ENCODE measurements around the gene SGMS1.

DNA sequence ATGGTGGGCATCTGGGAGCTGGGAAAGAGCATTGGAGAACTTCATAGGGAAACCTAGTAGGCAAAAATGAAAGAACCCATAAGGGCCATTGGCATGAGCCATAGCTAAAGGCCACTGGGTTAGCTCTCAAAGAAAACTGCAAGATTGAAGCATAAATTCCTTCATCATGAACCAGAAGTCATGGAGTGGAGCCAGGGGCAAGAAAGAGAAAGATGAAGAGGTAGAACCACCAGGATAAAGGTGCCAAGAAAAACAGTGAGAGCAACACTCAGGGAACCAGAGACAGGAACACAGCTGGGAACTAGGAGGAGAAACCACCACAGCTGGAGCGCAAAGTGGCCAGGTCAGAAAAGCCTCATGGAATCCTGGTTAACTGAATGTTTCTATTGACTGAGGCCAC lies 11.5 kb upstream of the SGMS1 start:
- no peak for TF ChIP-seq POLR2A (IDR thresholded peaks at IDR 0.05)
- TF ChIP-seq, protein P1, sequence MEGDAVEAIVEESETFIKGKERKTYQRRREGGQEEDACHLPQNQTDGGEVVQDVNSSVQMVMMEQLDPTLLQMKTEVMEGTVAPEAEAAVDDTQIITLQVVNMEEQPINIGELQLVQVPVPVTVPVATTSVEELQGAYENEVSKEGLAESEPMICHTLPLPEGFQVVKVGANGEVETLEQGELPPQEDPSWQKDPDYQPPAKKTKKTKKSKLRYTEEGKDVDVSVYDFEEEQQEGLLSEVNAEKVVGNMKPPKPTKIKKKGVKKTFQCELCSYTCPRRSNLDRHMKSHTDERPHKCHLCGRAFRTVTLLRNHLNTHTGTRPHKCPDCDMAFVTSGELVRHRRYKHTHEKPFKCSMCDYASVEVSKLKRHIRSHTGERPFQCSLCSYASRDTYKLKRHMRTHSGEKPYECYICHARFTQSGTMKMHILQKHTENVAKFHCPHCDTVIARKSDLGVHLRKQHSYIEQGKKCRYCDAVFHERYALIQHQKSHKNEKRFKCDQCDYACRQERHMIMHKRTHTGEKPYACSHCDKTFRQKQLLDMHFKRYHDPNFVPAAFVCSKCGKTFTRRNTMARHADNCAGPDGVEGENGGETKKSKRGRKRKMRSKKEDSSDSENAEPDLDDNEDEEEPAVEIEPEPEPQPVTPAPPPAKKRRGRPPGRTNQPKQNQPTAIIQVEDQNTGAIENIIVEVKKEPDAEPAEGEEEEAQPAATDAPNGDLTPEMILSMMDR (IDR thresholded peaks at IDR 0.05): no peak

All from testis (tissue), 2 donors.